Stimulated activated CD8-positive, alpha-beta memory T cell treated with anti-CD3 and anti-CD28 coated beads, Interleukin-4, amount 100 ng/mL, for 48 hours (primary cell): ENCODE data around the gene CAMKMT.

Experiments used
- DNase-seq: peaks from one replicate; pipeline ENCODE4 v3.0.0-alpha.2; 2020

CAMKMT gene

GRCh38 chr2:44519026-44519425 lies 157.3 kb downstream of the CAMKMT start:
- no peak for DNase-seq

- no peak for DNase-seq
Measured at GRCh38 chr2:44522846-44523245, 161.1 kb downstream of the CAMKMT start.

- DNase-seq: no peak
Measured at GRCh38 chr2:44524347-44524926, 162.7 kb downstream of the CAMKMT start.

GRCh38 chr2:44526352-44526751 lies 164.6 kb downstream of the CAMKMT start:
- no peak for DNase-seq

GRCh38 chr2:44528595-44528994 lies 166.8 kb downstream of the CAMKMT start:
- no peak for DNase-seq

- DNase-seq: no peak
Measured at GRCh38 chr2:44529448-44529847, 167.7 kb downstream of the CAMKMT start.

GRCh38 chr2:44531289-44531688 lies 169.5 kb downstream of the CAMKMT start:
- DNase-seq: no peak

- DNase-seq: no peak
Measured at GRCh38 chr2:44532031-44532430, 170.3 kb downstream of the CAMKMT start.

- no peak for DNase-seq
Measured at GRCh38 chr2:44533508-44533907, 171.8 kb downstream of the CAMKMT start.

- DNase-seq: no peak
Measured at GRCh38 chr2:44535376-44535775, 173.6 kb downstream of the CAMKMT start.

GRCh38 chr2:44537264-44537663 lies 175.5 kb downstream of the CAMKMT start:
- no peak for DNase-seq

GRCh38 chr2:44542520-44542919 lies 180.8 kb downstream of the CAMKMT start:
- no peak for DNase-seq

- no peak for DNase-seq
Measured at GRCh38 chr2:44543773-44544725, 182.3 kb downstream of the CAMKMT start.

GRCh38 chr2:44545005-44545404 lies 183.3 kb downstream of the CAMKMT start:
- DNase-seq: no peak

- DNase-seq: no peak
Measured at GRCh38 chr2:44546459-44547127, 184.8 kb downstream of the CAMKMT start.

GRCh38 chr2:44547718-44548117 lies 186.0 kb downstream of the CAMKMT start:
- no peak for DNase-seq

GRCh38 chr2:44548221-44549098 lies 186.7 kb downstream of the CAMKMT start:
- DNase-seq: no peak

- DNase-seq: no peak
Measured at GRCh38 chr2:44549099-44549471, 187.3 kb downstream of the CAMKMT start.

- no peak for DNase-seq
Measured at GRCh38 chr2:44549856-44550255, 188.1 kb downstream of the CAMKMT start.

- DNase-seq: no peak
Measured at GRCh38 chr2:44550561-44550960, 188.8 kb downstream of the CAMKMT start.

- no peak for DNase-seq
Measured at GRCh38 chr2:44551497-44551896, 189.8 kb downstream of the CAMKMT start.

GRCh38 chr2:44553456-44553855 lies 191.7 kb downstream of the CAMKMT start:
- DNase-seq: no peak

- DNase-seq: no peak
Measured at GRCh38 chr2:44555700-44556099, 194.0 kb downstream of the CAMKMT start.
